ENCODE data around the gene RRN3.
"Not testable (repeated sequence)": the region's sequence is repeated elsewhere in the genome, so short reads cannot be mapped to it uniquely, and the experiment has no call there.

RRN3 gene

GRCh38 chr16:15049581-15050180, 44.4 kb downstream of the RRN3 start:
- no peak for DNase-seq

- no peak for DNase-seq
These were observed 47.2 kb downstream of the RRN3 start for GRCh38 chr16:15046692-15047376.

DNA sequence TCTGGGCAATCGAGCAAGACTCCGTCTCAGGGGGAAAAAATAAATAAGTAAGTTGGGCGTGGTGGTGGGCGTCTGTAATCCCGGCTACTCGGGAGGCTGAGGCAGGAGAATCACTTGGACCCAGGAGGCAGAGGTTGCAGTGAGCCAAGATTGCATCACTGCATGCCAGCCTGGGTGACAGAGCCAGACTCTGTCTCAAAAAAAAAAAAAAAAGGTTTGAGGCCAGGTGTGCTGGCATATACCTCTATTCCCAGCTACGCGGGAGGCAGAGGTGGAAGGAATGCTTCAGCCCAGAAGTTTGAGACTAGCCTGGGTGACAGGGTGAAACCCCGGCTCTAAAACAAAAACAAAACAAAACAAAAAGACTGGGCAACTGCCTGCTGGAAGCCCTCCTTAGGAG, 48.8 kb downstream of the RRN3 start:
- not testable (repeated sequence) for DNase-seq

GRCh38 chr16:15044286-15044685, 49.8 kb downstream of the RRN3 start:
- no peak for DNase-seq

- DNase-seq: no peak
These were observed 50.7 kb downstream of the RRN3 start for GRCh38 chr16:15043344-15043743.

DNA sequence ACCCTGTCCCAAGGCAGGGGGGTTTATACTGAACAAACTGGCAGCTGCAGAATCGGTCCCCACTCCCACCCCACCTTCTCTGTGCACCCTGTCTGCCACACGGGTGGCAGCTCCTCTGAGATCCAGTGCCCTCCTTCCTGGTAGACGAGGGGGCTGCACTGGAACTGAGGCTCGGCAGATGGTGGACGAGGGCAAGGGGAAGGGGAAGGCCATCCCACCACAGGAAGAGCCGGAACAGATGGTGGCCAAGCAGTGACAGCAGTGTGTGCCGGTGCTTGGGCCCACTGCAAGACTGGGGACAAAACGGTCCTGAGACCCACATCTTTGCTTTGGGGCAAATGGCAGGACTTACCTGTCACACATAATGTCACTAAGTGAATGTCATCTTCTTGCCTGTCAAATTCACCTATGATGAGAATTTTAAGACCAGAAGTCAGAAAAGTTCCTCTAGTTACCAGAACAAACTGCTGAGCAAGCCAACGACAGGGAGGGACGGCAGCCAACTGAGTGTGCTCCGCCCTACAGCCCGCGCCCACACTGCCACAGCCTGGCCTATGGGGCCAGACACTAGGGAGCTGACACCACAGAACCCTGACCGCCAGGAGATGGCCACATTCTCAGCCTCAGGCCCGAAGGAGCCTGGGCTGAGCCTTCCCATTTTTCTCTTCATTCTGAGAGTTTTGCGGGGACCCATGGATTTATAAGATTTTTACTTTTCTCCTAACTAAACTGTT, 52.6 kb downstream of the RRN3 start:
- no peak for DNase-seq

GRCh38 chr16:15038689-15039088, 55.4 kb downstream of the RRN3 start:
- no peak for DNase-seq

DNA sequence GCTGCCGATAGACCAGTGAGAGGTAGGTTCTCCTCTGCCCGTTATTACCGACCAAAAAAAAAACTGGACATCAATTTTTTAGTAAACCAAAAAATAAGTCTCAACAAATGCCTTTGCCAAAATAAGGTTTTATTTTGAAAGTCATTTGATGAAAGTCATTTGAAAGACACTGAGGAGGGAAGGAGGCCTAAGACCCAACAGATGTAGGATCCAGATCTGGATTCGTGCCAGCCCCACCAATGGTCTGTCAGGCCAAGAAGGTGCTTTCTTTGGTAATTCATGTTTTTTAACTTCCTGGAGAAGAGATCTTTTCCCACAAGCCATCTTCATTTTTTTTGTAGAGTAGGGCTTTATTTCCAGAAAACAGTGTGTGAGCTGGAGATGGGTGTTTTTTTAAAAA, 56.3 kb downstream of the RRN3 start:
- DNase-seq: no peak

DNA sequence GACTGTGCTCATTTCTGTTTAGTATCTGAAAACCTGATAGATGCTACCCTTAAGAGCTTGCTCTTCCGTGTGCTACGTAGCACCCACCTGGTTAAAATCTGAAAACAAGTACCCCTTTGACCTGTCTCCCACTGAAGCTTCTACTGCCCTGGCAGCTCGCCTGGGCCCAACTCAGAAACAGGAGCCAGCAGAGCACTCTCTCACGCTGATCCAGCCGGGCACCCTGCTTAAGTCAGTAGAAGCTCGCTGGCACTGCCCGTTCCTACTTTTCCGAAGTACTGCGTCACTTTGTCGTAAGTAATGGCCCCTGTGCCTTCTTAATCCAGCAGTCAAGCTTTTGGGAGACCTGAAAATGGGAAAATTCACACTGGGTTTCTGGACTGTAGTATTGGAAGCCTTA, 57.1 kb downstream of the RRN3 start:
- no peak for DNase-seq

- no peak for DNase-seq
These were observed 58.8 kb downstream of the RRN3 start for GRCh38 chr16:15035163-15035729.

DNA sequence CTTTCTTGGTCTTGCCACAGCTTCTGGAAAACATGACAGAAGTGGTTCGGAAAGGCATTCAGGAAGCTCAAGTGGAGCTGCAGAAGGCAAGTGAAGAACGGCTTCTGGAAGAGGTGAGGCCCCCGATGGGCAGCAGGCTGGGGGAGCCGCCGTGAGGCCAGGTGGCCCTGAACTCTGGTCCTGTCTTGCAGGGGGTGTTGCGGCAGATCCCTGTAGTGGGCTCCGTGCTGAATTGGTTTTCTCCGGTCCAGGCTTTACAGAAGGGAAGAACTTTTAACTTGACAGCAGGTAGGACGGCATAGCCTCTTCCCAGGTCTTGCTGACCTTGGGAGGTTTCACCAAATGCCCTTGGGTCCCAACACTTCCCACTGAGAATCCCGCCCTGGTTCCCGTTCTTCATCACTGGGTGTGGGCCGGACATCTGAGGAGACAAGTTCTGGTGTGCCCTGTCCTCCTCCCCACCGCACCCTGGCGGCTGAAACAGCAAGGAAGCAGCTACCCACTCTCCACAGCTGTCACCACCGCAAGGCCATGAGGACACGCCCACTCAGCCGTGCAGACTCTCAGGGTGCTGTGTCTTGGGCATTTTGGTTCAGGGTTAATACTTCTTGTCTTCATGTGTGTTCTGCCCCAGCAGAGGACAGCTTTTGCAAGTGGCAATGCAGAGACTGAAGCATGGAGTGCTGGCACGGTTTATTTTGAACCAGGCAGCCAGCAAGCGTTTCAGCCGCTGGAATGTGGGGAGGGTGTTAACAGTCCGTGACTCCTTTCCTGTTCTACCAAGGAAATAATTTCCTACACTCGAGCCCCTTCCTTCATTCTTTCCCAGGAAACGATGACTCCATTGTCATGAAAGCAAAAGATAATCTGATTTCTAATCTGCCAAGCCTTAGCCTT, 59.6 kb downstream of the RRN3 start:
- DNase-seq: no peak

- DNase-seq: no peak
These were observed 60.8 kb downstream of the RRN3 start for GRCh38 chr16:15033309-15033707.

DNA sequence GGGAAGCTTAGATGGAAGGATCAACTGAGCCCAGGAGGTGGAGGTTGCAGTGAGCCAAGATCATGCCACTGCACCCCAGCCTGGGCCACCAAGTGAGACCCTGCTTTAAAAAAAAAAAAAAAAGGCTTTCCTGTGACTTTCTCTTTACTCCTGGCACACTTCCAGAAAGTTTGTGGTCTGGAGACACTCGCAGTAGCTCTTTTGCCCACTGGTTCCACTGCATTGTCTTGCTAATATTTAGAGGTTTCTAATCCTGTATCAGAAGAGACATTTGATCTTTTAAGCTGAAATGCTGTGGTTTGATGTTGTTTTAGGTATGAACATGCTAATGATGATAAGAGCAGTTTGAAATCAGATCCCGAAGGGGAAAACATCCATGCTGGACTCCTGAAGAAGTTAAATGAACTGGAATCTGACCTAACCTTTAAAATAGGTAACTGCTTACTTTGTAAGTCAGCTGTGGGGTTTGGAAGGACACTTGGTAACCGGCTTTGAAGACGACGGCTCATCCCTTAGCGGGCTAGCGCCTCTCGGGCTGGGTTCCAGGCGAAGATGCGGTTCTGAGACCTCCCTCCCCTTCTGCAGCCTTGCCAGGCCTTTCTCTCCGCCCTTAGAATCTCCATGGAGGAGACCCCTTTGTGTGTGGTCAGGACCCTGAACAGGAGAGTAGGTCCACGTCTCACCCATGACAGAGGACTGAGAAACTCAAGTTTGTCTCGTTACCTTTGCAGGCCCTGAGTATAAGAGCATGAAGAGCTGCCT, 61.3 kb downstream of the RRN3 start:
- DNase-seq: no peak

DNA sequence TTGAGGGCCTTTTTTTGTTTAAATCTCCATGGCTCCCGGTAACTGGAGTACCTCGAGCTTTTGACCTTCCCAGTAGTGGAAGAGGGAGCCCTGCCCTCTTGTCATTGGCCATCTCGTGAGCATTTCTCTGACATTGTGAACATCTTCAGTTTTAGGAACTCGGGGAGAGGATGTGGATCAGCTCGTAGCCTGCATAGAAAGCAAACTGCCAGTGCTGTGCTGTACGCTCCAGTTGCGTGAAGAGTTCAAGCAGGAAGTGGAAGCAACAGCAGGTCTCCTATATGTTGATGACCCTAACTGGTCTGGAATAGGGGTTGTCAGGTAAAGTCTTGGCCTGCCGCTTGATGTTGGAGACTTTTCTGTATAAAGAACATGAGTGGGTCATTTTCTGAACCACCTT, 62.5 kb downstream of the RRN3 start:
- no peak for DNase-seq

- DNase-seq: no peak
These were observed 62.9 kb downstream of the RRN3 start for GRCh38 chr16:15031179-15031578.

- DNase-seq: not testable (repeated sequence)
These were observed 64.3 kb downstream of the RRN3 start for GRCh38 chr16:15029749-15030148.

GRCh38 chr16:15028801-15029698, 65.0 kb downstream of the RRN3 start:
- not testable (repeated sequence) for DNase-seq

DNA sequence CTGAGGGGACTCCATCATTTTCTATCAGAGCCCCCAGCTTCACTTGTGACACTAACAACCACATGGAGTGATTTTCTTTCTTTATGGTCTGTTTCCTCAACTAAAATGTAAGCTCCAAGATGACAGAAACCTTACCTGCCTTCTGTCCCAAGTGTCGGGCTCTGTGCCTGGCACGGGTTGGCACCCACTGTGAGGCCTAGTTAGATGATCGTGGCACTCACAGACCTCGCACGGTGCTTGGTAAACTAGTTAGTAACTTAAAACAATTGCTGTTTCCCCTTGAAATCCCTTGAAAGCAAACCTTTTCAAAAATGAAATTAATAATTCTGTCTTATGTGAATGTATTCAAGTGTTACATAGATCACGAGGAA, 65.7 kb downstream of the RRN3 start:
- not testable (repeated sequence) for DNase-seq

- DNase-seq: not testable (repeated sequence)
These were observed 66.3 kb downstream of the RRN3 start for GRCh38 chr16:15027503-15028344.

- not testable (repeated sequence) for DNase-seq
These were observed 67.0 kb downstream of the RRN3 start for GRCh38 chr16:15027051-15027450.
